Activated naive CD8-positive, alpha-beta T cell (primary cell): ENCODE measurements around the gene APOBEC4.
"Not testable (repeated sequence)": the region's sequence is repeated elsewhere in the genome, so short reads cannot be mapped to it uniquely, and the experiment has no call there.

Source experiments
- H3K27ac Mint-ChIP-seq: one replicate; pipeline ENCODE4 v1.8.0; 2021; ENCODE audit warnings: mixed read lengths
- H3K27me3 Mint-ChIP-seq: one replicate; pipeline ENCODE4 v1.8.0; 2021; ENCODE audit warnings: mixed read lengths
- H3K36me3 Mint-ChIP-seq: one replicate; pipeline ENCODE4 v1.8.0; 2021; ENCODE audit warnings: mixed read lengths
- H3K4me1 Mint-ChIP-seq: one replicate; pipeline ENCODE4 v1.8.0; 2021; ENCODE audit warnings: low read depth, mixed read lengths
- H3K4me3 Mint-ChIP-seq: one replicate; pipeline ENCODE4 v1.8.0; 2021; ENCODE audit warnings: mild to moderate bottlenecking, mixed read lengths
- H3K9me3 Mint-ChIP-seq: one replicate; pipeline ENCODE4 v1.8.0; 2021; ENCODE audit warnings: low read depth, mixed read lengths

The APOBEC4 gene

GRCh38 chr1:183632964-183633363 lies 20.2 kb downstream of the APOBEC4 start:
- peak overlapping the region; percentile 64 for H3K27ac Mint-ChIP-seq
- no peaks in the 10 kb centered on the region for H3K27me3 Mint-ChIP-seq
- peaks cover 72% of the 10 kb centered on the region for H3K4me1 Mint-ChIP-seq
- peaks cover 11% of the 10 kb centered on the region for H3K36me3 Mint-ChIP-seq
- peak overlapping the region; percentile 100 for H3K4me3 Mint-ChIP-seq
- no peaks in the 10 kb centered on the region for H3K9me3 Mint-ChIP-seq

DNA sequence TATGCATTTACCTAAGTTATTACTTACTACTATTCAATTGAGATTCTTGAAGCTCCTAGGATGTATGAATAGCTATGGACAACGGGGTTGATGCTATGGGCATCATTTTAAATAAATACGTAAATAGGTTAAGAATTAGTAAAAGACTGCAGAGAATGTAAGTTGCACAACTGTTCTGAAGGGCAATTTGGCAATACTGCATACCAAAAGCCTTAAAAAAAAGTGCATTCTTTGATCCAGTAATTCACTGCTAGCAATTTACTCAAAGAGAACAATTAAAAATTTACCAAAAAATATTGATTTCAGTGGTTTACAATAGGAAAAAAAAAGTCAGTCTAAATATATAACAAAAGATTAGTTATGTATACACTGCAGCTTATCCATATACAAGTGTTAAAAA lies 21.0 kb downstream of the APOBEC4 start:
- H3K4me1 Mint-ChIP-seq: peaks cover 74% of the 10 kb centered on the region
- no peaks in the 10 kb centered on the region for H3K27me3 Mint-ChIP-seq
- peak overlapping the region; percentile 59 for H3K4me3 Mint-ChIP-seq
- H3K27ac Mint-ChIP-seq: no peak overlapping the region
- peaks cover 11% of the 10 kb centered on the region for H3K36me3 Mint-ChIP-seq
- no peaks in the 10 kb centered on the region for H3K9me3 Mint-ChIP-seq

GRCh38 chr1:183630748-183631147 lies 22.4 kb downstream of the APOBEC4 start:
- peaks cover 71% of the 10 kb centered on the region for H3K4me1 Mint-ChIP-seq
- peak overlapping the region; percentile 87 for H3K27ac Mint-ChIP-seq
- H3K27me3 Mint-ChIP-seq: no peaks in the 10 kb centered on the region
- no peaks in the 10 kb centered on the region for H3K9me3 Mint-ChIP-seq
- H3K36me3 Mint-ChIP-seq: peaks cover 11% of the 10 kb centered on the region
- peak overlapping the region; percentile 80 for H3K4me3 Mint-ChIP-seq

GRCh38 chr1:183628537-183628936 lies 24.6 kb downstream of the APOBEC4 start:
- Mint-ChIP-seq H3K4me3 (peak overlapping the region; percentile 46), H3K9me3 (no peaks in the 10 kb centered on the region), H3K4me1 (peaks cover 64% of the 10 kb centered on the region), H3K27ac (peak overlapping the region; percentile 89), H3K36me3 (peaks cover 11% of the 10 kb centered on the region), H3K27me3 (no peaks in the 10 kb centered on the region)

DNA sequence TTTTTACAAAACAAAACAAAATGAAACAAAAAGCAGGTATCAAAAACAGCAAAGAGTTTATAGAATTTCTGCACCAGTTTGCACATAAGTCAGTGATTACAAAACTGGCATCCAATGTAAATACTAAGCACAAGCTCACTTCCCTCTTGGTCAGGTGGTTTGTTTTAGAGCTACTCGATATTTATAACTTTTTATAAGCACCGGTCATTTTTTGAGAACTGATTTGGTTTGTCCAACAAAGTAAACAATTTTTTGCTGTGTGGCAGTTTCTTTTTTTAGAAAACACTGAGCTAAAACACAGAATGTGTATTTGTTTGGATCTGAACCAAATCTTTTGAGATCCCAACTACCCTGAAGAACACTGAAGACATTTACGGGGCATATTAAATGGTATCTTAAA lies 26.9 kb downstream of the APOBEC4 start:
- H3K27me3 Mint-ChIP-seq, H3K4me3 Mint-ChIP-seq, H3K9me3 Mint-ChIP-seq: not testable (repeated sequence)
- Mint-ChIP-seq H3K27ac (peak overlapping the region; percentile 83), H3K36me3 (peaks cover 15% of the 10 kb centered on the region), H3K4me1 (peaks cover 53% of the 10 kb centered on the region)

- H3K27me3 Mint-ChIP-seq: no peaks in the 10 kb centered on the region
- H3K4me1 Mint-ChIP-seq: peaks cover 35% of the 10 kb centered on the region
- no peaks in the 10 kb centered on the region for H3K9me3 Mint-ChIP-seq
- H3K27ac Mint-ChIP-seq: peak overlapping the region; percentile 89
- no peak overlapping the region for H3K4me3 Mint-ChIP-seq
- peaks cover 3% of the 10 kb centered on the region for H3K36me3 Mint-ChIP-seq
Observed at GRCh38 chr1:183622884-183623785, 30.0 kb downstream of the APOBEC4 start.

GRCh38 chr1:183622013-183622412 lies 31.1 kb downstream of the APOBEC4 start:
- Mint-ChIP-seq H3K27me3 (no peaks in the 10 kb centered on the region), H3K4me1 (peaks cover 33% of the 10 kb centered on the region), H3K36me3 (peaks cover 3% of the 10 kb centered on the region), H3K9me3 (no peaks in the 10 kb centered on the region), H3K27ac (peak overlapping the region; percentile 66), H3K4me3 (no peak overlapping the region)

- Mint-ChIP-seq H3K9me3 (no peaks in the 10 kb centered on the region), H3K27ac (peak overlapping the region; percentile 76), H3K36me3 (peaks cover 3% of the 10 kb centered on the region), H3K4me1 (peaks cover 21% of the 10 kb centered on the region), H3K4me3 (no peak overlapping the region), H3K27me3 (no peaks in the 10 kb centered on the region)
Observed at GRCh38 chr1:183620311-183620710, 32.8 kb downstream of the APOBEC4 start.

- H3K36me3 Mint-ChIP-seq: peaks cover 3% of the 10 kb centered on the region
- H3K27ac Mint-ChIP-seq: peak overlapping the region; percentile 66
- no peak overlapping the region for H3K4me3 Mint-ChIP-seq
- H3K9me3 Mint-ChIP-seq: no peaks in the 10 kb centered on the region
- peaks cover 22% of the 10 kb centered on the region for H3K4me1 Mint-ChIP-seq
- H3K27me3 Mint-ChIP-seq: no peaks in the 10 kb centered on the region
Observed at GRCh38 chr1:183619781-183620180, 33.3 kb downstream of the APOBEC4 start.

- H3K36me3 Mint-ChIP-seq, H3K9me3 Mint-ChIP-seq, H3K4me3 Mint-ChIP-seq, H3K27me3 Mint-ChIP-seq, H3K27ac Mint-ChIP-seq: not testable (repeated sequence)
- peaks cover 21% of the 10 kb centered on the region for H3K4me1 Mint-ChIP-seq
Observed at GRCh38 chr1:183618202-183618601, 34.9 kb downstream of the APOBEC4 start.

DNA sequence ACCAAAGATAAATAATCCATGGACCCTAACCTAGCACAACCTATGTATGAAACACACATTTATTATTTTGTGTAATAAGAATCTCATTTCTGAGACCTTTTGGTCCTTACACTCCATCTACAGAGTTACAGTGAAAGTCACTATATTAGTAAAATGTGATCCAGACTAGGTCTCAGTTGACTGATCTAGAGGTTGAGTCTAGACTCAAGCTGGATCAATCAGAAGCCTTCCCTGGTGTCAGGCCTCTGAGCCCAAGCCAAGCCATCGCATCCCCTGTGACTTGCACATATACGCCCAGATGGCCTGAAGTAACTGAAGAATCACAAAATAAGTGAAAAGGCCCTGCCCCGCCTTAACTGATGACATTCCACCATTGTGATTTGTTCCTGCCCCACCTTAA lies 40.1 kb downstream of the APOBEC4 start:
- H3K4me1 Mint-ChIP-seq, H3K27me3 Mint-ChIP-seq, H3K27ac Mint-ChIP-seq, H3K9me3 Mint-ChIP-seq, H3K4me3 Mint-ChIP-seq, H3K36me3 Mint-ChIP-seq: not testable (repeated sequence)

DNA sequence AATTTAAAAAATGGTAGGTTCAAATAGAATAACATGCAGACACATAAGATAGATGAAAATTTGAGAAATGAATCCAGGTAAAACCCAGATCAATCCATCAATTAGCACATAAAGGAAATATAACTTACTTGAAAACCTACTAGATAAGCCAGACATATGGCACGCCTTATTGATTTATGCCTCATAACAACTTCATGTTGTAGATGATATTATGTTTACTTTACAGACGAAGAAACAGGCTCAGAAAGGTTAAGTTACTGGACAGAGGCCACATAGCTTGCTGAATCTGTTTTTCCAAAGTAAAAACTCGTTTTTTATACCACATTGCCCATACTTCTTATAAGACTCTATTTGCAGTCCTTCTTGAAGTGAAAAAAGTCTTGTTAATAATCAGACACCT lies 40.7 kb downstream of the APOBEC4 start:
- Mint-ChIP-seq H3K27ac (no peak overlapping the region), H3K9me3 (no peaks in the 10 kb centered on the region), H3K4me3 (no peak overlapping the region), H3K4me1 (peaks cover 4% of the 10 kb centered on the region), H3K27me3 (peaks cover 1% of the 10 kb centered on the region), H3K36me3 (no peaks in the 10 kb centered on the region)

- Mint-ChIP-seq H3K36me3 (no peaks in the 10 kb centered on the region), H3K27me3 (peaks cover 1% of the 10 kb centered on the region), H3K4me1 (peaks cover 2% of the 10 kb centered on the region), H3K9me3 (no peaks in the 10 kb centered on the region), H3K27ac (no peak overlapping the region), H3K4me3 (no peak overlapping the region)
Observed at GRCh38 chr1:183611021-183611420, 42.1 kb downstream of the APOBEC4 start.

GRCh38 chr1:183609759-183610452 lies 43.2 kb downstream of the APOBEC4 start:
- H3K27me3 Mint-ChIP-seq: peaks cover 1% of the 10 kb centered on the region
- peaks cover 2% of the 10 kb centered on the region for H3K4me1 Mint-ChIP-seq
- no peaks in the 10 kb centered on the region for H3K36me3 Mint-ChIP-seq
- no peak overlapping the region for H3K4me3 Mint-ChIP-seq
- no peak overlapping the region for H3K27ac Mint-ChIP-seq
- no peaks in the 10 kb centered on the region for H3K9me3 Mint-ChIP-seq

GRCh38 chr1:183609313-183609712 lies 43.8 kb downstream of the APOBEC4 start:
- no peaks in the 10 kb centered on the region for H3K36me3 Mint-ChIP-seq
- H3K4me3 Mint-ChIP-seq: no peak overlapping the region
- peaks cover 3% of the 10 kb centered on the region for H3K27me3 Mint-ChIP-seq
- H3K27ac Mint-ChIP-seq: no peak overlapping the region
- H3K4me1 Mint-ChIP-seq: no peaks in the 10 kb centered on the region
- no peaks in the 10 kb centered on the region for H3K9me3 Mint-ChIP-seq
